Gastrocnemius medialis (tissue), 4 donors: ENCODE measurements around the gene KDM4C.

ENCODE experiments used
- POLR2A ChIP-seq, 2 donors: fragments of 450-650 bp; IDR thresholded peaks; one replicate each; pipeline ENCODE4 v1.6.1; 2017; ENCODE audit warnings: antibody characterized with exemption in 2 of 2, mild to moderate bottlenecking in 2 of 2, moderate library complexity in 2 of 2
- TF ChIP-seq, protein P1 (sequence below), 5 experiments: fragments of 450-650 bp in 3 of 5; fragments of 200-600 bp in 2 of 5; sonication (generic) in 2 of 5; IDR thresholded peaks in 4 of 5; conservative IDR thresholded peaks in 1 of 5; 1 replicate in 4 of 5; 2 replicates in 1 of 5; pipeline ENCODE4 v1.5.1; 2016 to 2019; ENCODE audit warnings: antibody characterized with exemption in 5 of 5, mild to moderate bottlenecking in 3 of 5, moderate library complexity in 3 of 5

DNA sequence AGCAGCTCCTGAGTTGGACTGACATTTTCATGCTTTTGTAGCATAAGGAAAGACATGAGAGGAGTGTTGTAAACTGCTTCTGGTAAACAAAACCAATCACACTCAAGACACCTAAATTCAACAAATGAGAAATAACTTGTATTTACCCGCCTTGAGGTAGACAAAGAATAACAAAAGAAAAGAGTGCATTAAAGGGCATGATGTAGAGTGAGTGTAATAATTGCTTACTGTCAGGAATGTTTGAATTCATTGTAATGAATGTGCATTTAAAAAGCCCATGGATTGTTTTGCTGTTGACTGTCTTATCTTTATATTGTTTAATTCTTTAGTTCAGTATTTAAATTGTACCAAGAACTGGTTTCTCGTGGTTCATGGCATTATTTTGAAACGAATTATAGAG lies 61.8 kb downstream of the KDM4C start:
- TF ChIP-seq, protein P1, sequence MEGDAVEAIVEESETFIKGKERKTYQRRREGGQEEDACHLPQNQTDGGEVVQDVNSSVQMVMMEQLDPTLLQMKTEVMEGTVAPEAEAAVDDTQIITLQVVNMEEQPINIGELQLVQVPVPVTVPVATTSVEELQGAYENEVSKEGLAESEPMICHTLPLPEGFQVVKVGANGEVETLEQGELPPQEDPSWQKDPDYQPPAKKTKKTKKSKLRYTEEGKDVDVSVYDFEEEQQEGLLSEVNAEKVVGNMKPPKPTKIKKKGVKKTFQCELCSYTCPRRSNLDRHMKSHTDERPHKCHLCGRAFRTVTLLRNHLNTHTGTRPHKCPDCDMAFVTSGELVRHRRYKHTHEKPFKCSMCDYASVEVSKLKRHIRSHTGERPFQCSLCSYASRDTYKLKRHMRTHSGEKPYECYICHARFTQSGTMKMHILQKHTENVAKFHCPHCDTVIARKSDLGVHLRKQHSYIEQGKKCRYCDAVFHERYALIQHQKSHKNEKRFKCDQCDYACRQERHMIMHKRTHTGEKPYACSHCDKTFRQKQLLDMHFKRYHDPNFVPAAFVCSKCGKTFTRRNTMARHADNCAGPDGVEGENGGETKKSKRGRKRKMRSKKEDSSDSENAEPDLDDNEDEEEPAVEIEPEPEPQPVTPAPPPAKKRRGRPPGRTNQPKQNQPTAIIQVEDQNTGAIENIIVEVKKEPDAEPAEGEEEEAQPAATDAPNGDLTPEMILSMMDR (IDR thresholded peaks at IDR 0.05 in 4 of 5, conservative IDR thresholded peaks at IDR 0.05 in 1 of 5): no peak
- TF ChIP-seq POLR2A (IDR thresholded peaks at IDR 0.05): no peak
